Ramos (cell line): ENCODE measurements around the gene LRRC2.
"Not testable (repeated sequence)": the region's sequence is repeated elsewhere in the genome, so short reads cannot be mapped to it uniquely, and the experiment has no call there.

Experiments
- in situ Hi-C: fragments of 300-500 bp; cut with MboI; formaldehyde crosslinking; loops from one replicate; pipeline ENCODE4 v1.14.3; 2022; ENCODE audit warnings: low sequenced_read_pairs; ENCODE audit not compliant: unreplicated experiment

The LRRC2 gene

DNA sequence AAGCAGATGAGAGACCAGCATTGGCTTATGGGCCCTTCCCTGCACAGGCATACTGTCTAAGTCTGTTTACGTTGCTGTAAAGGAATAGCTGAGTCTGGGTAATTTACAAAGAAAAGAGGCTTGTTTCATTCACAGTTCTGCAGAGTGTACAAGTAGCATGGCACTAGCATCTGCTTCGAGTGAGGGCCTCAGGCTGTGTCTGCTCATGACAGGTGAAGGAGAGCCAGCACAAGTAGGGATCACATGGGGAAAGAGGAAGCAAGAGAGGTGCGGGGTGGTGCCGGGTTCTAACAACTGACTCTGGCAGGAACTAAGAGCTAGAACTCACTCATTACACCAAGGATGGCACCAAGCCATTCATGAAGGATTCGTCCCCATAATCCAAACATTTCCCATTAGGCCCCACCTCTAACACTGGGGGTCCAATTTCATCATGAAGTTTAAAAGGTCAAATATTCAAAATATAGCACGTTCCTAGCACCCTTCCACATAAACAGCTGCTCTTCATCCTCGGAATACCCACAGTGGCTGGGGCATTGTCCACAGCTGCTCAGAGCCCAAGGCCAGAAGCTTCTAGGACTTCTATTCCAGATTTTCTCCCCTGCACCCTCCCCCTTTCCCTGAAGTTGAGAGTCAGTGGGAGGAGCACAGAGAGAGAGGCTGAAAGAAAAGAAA, 62.8 kb downstream of the LRRC2 start:
- in situ Hi-C loops, result no loop called here

DNA sequence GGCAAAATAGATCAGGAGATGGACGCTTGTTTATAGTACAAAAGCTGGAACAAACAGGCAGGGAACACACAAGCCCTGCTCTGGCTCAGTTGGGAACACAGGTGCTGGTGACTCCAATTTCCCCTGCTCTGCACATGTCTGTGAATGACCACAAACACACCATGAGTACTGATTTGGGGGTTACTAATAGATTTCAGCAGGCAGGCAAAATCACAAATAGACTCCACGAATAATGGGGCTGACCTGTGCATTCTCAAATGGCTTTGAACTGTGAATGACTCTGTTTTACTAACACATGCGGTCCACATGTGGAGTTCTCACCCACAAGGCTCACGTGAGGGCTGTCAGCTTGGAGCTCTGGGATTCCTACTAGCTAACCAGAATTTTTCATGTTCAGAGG, 64.4 kb downstream of the LRRC2 start:
- in situ Hi-C loops, result no loop called here

DNA sequence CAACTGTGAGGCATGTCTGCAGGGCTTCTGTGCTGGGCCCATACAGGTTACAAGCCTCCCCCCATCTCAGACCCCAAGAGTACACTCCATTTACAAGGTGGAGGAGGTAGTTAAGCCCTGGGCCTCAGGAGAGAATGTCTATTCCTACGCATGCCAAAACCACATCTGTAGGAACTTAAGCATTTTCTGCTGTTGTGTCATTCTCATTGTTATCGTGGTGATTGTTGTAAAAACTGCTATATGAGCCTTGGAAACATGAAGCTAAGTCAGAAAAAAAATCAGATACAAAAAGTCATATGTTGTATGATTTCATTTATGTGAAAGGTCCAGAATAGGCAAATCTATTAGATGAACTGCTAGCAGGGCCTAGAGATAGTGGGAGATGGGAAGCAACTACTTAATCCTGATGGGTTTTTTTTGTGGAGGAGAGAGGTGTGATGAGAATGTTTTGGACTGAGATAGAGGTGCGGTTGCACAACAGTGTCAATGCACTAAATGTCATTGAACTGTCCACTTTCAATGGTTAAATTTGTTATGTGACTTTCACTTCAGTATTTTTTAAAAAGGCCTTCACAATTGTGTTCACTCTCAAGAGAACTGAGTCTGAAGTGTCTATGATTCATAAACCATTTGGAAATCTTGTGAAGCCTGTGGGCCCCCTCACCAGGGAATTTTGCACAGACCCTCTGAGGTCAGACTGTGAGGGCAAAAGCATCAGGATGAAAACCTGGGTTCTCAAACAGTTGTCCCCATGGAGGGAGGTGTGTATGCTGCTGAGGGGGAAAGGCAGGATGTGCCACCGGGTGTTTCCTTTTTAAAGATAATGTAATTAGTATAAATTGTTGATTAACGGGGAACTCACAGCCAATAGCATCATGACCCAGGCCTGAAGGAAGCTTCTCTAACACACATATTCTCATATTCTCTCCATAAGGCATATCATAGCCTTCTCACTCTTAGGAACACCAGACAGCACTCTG, 65.2 kb downstream of the LRRC2 start:
- in situ Hi-C loops, result no loop called here

DNA sequence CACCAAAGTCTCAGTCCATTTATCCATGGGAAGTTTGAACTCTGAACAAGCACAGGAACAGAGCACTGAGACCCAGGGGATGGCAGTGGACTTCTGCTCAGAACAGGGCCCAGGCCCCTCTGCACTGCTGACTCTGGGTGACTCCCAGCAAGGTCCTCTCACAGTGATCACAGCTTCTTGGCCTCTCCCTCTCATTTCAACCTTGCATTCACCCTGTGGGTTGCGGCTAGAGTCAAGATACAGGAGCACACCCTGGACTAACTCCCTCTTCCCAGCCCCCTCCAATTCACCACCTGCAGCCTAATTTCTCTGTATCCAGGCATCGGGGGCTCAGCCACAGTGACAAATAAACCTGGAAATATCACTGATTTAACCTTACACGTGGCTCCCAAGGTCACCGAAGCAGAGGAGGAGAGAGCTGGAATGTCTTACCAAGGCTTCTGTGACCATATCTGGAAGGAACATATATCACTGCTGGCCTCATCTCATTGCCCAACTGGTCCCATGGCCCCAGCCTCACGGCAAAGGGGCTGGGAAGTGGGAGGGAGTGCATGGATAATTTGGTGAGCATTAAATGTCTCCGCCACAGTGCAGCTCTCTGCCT, 67.1 kb downstream of the LRRC2 start:
- in situ Hi-C loops, result no loop called here

DNA sequence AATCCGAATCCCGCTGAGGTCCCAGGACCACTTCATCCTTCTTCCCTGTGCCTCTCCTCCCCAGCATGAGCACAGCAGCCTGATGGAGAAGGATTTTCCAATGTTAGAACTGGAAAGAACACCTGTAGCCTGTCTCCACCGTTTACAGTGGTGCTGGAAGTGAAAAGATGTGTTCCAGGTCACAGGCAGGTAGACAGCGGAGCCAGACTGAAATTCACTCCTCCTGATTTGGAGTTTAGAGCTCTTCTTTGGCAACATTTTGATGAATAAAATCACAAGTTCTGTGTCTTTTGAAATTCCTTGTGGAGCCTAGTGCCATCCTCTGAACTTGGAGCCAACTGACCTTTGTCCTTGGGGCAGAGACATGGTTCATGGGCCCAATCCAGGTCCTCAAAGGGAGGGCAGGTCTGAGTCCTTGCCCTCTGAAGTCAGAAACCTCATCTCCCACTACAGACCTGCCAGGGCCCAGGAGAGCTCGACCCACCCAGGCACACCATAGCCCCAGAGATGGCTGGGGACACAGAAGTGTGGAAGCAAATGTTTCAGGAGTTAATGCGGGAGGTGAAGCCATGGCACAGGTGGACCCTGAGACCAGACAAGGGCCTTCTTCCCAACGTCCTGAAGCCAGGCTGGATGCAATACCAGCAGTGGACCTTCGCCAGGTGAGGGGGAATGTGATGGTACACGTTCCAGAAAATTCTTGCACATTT, 68.4 kb downstream of the LRRC2 start, which contains the start of gene RTP3:
RTP3 (plus strand) TSS at position 421 of the 710 bp plus-strand sequence; CDS start at position 508, 87 bp downstream.
- in situ Hi-C loops, result no loop called here

DNA sequence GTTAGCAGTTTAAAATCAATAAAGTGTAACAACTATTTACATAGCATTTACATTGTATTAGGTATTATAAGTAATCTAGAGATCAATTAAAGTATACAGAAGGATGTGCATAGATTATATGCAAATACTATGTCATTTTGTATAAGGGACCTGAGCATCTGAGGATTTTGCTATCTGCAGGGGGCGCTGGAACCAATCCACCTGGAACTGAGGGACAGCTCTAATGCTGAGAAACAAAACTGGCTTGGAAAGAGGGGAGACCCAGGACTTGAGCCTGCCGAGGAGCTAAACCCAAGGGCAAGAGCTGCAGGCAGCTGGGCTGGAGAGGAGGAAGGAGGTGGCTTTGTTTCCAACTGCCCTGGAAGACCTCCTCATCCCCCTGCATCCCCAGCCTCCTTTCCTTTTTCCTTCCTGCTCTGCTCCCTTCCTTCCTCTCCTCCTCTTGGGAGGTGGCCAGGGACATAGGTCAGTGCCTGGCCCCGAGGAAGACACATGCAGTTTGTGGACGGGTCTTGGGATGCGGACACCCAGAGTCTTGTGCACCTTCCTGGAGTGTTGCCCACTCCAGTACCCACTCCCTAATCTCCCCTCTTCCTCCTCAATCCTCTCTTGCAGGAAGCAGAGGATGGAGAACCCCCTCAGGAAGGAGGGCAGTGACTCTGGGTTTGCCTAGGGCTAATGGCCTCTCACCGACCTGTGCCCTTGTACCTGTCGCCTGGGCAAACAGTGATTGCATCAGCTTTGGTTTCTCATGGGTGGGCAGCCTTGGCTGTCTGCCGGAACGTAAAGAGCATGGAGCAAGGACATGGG, 69.2 kb downstream of the LRRC2 start:
- in situ Hi-C loops, result no loop called here

DNA sequence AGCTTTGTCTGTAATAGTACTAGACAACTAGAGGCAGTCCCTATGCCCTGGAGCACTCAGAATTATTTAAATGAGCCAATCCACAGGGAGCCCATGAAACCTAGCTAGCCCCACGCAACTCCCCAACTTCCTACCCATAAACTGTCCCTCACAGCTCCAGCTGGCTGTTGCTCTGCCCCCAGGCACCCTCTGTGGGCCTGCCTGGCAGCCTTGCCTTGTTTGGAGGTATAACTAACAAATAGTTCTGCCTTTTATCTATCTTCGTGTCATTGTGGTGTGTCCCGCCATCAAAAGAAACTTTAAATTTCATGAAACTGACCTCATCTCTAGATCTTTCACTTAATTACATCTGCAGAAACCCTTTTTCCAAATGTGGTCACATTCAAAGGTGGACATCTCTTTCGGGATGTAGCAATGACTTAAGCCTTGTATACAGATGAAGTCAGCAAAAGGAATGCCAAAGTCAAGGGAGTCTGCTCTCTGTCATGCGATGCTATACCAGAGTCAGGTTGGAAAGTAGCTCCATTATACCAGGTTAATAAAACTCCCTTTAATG, 70.1 kb downstream of the LRRC2 start:
- in situ Hi-C loops, result no loop called here

DNA sequence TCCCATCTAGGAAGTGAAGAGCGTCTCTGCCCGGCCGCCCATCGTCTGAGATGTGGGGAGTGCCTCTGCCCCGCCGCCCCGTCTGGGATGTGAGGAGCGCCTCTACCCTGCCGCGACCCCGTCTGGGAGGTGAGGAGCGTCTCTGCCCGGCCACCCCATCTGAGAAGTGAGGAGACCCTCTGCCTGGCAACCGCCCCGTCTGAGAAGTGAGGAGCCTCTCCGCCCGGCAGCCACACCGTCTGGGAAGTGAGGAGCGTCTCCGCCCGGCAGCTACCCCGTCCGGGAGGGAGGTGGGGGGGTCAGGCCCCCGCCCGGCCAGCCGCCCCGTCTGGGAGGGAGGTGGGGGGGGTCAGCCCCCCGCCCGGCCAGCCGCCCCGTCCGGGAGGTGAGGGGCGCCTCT, 71.6 kb downstream of the LRRC2 start:
- in situ Hi-C loops, result not testable (repeated sequence)

DNA sequence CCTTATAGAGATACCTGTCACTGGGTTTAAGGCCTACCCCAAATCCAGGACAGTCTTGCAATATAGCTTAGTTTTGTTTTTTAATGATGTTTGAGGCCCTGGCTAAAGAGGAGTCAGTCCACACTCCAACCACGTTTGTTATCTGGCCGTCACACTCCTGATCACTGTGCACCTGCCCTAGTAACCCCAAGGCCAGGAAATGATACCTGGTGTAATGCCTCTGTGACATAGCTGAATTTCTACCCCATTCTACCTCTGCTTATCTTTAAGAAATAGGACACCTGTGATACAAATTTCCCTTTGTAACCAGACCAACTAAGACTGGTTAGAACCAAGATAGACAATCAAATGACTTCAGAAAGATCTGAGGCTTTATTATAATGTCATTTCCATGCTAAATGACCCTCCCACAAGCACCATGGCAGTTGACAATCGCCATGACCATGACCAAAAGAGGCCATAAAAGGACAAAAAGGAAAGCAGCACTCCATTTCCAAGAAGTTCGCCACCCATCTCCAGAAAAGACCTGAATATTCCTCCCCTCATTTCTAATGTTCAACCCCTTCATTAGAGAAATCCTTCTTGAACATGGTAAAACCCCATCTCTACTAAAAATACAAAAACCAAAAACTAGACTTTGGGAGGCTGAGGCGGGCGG, 73.1 kb downstream of the LRRC2 start:
- in situ Hi-C loops, result no loop called here

DNA sequence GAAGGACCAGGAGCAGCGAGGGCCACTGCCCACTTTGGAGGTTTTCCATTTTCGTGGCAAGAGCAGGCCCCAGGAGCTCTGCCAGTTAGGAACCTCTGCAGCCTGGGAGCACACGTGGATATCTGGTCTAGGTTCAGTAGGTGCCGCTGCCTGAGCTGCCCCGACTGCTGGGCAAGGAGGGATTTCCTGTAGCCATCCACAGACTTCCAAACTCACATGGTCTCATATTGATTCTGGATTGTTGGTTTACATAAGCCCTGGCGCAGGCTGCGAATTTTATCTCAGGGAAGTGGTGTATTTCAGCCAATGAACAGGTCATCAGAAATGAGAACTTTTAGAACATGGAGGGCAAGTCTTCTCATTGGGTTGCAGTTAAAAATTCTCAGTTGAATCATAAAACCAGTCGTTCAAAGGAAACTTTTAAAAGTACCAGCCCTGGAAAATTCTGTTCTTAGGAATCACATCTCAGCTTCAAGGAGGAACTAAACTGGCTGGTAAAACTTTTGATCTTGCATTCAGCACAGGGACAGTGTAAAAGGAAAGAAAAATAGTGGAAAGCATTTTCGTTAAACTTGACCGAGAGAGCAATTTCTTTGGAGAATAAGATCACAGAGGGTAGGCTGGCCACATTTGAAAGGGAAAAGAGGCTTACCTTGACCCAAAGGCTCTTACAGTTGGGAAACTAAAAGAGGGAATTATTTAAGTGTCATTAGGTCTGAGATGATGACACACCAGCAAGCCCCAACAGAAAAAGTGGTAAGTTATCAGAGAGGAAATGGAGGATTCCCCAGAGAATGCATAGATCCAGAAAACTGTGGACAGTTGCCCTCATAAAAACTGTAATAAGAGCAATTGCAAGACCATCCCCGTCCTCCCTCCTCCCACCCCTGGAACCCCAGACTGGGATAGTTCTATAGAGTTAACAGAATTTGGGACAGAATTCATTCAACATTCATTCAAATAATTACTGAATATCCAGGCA, 74.7 kb downstream of the LRRC2 start:
- in situ Hi-C loops, result no loop called here

DNA sequence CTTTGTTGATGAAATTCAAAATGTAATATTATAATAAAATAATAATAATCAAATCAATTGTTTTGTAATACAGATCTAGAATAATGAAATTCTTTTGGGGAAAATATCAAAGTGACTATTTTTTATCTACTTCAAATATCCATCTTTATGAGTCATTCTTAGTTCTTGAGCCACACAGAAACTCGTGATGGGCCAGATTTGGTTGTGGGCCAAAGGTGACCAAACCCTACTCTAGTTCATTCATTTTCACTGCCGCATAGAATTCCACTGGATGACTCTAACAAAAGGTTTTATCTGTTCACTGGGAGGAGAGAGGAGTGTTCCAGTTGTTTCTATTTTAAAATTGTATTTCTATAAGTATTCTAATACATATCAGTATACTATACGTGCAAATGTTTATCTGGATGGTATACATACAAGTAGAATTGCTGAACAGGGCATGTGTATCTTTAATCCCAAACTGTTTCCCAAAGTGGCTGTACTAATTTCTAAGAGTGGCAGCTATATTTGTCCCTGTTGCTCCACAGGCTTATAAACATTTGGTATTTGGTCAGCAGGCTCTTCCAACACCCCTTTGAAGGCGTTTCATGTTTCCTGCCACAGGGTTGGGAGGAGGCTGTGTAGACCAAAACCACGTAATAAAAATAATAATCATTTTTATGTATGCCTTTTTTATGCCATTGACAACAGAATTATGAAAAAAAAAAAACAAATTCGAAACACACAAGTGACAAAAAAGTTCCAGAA, 75.6 kb downstream of the LRRC2 start:
- in situ Hi-C loops, result no loop called here

DNA sequence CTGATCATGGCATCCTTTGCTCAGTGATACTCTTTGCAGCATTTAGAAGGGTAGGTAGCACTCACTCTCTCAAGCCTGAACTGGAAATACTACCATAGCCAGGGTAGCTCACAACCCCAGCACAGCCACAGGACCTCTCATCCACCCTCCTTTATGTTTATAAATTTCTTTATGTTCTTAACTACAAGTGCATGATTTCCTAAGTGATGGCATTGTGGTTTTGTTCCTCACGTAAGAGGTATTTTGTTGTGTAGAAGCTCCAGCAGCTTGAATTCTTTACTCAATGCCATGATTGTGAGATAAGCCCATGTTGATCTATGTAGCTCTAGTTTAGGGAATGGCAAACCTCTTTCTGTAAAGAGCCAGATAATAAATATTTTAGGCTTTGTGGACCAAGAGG, 76.2 kb downstream of the LRRC2 start:
- in situ Hi-C loops, result loop anchor here (5.0 kb wide), 2 partner anchors 72 to 137 kb away; no protein-coding TSS in a partner anchor

DNA sequence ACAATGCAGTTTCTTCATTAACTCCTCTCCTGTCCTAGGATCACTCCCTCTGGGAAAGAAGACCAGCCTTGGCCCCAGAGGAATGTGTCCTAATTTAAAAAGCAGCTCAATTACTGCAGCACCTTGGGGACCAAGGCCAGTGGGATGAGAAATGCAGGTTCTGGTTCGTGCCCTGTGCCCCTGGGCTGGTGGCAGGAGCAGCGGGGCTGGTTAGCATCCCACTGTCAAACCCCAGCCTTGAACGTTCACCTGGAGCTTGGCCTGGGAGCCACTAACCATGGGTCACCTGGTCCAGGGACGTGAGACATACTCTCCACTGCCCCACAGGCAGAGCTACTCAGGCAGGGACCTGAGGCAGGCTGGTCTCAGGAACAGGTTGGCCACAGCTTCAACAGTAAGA, 76.7 kb downstream of the LRRC2 start:
- in situ Hi-C loops, result loop anchor here (5.0 kb wide), 2 partner anchors 73 to 138 kb away; no protein-coding TSS in a partner anchor

DNA sequence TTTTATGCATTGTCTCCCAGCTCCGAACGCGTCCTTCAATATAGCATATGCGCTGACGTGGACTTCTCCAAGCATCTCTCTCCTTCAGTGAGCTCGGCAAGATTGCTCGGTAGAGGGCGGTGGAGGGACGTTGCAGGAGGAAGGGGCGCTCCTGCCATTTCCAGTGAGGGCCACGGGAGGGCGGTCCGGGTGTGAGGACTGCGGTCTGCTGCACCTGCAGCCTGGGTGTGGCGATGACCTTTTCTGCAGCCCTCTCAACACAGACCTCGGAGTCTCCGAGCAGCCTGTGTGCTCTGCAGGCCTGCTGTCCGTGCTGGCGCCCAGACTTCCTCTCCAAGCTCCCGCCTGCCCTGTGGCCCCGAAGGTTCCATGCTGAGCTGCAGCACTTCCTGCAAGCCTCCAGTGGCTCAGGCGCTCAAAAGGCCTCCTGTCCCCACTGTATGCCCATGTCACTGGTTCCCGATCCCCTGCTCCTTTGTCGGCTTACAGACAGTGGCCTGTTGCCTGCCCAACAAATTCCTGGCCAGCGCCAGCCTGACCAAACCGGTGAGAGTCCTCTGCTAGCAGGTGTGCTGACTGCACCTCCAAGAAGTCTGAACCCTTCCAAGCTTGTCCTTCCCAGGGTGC, 77.3 kb downstream of the LRRC2 start:
- in situ Hi-C loops, result loop anchor here (5.0 kb wide), 2 partner anchors 73 to 138 kb away; no protein-coding TSS in a partner anchor

DNA sequence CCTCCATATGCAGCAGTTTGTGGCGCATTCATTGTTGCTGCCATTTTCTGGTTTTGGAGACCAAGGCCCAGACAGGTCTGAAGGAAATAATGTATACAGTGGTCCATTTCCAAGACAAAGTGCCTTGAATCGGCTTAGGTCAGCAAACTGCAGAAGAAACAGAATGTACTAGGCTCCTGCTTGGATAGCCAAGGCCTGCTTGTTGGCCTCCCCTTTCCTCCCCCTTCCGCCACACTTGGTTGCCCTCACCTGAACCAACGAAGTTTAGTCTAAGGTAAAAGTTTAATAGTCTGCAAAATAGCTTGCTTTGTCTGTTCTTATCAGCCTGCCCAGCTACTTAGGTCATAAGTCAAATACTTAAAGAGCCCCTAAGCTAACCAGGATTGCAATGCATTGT, 80.3 kb downstream of the LRRC2 start:
- in situ Hi-C loops, result loop anchor here (5.0 kb wide), 2 partner anchors 77 to 142 kb away; no protein-coding TSS in a partner anchor
